Skin of body (tissue), 2 donors: ENCODE measurements around the gene FKBP1A. TPM values are rescaled to one million over a fixed set of nuclear protein-coding genes. Genes with fewer than 3 reads are reported as not detected.

ENCODE experiments used
- DNase-seq: peaks from one replicate; lab custom pipeline; 2025; lab: John Stamatoyannopoulos, UW
- total RNA-seq: library from RNA; depleted of rRNA; stranded (reverse); fragments of >200 nt; gene quantifications from one replicate; pipeline ENCODE4 v1.2.3, GENCODE V29; 2014

FKBP1A gene
- total RNA-seq, 1 donor from 2014 or later: 102 TPM

GRCh38 chr20:1333462-1334369 is 59.1 kb downstream of the FKBP1A start:
- no peak for DNase-seq

GRCh38 chr20:1332749-1333300 is 60.0 kb downstream of the FKBP1A start:
- DNase-seq: no peak

GRCh38 chr20:1331801-1332453 is 60.9 kb downstream of the FKBP1A start:
- DNase-seq: no peak

- no peak for DNase-seq
These were observed 61.8 kb downstream of the FKBP1A start for GRCh38 chr20:1331101-1331500.

- no peak for DNase-seq
These were observed 62.6 kb downstream of the FKBP1A start for GRCh38 chr20:1330075-1330830.

- DNase-seq: no peak
These were observed 64.0 kb downstream of the FKBP1A start, which contains the start of gene SDCBP2 for GRCh38 chr20:1328680-1329330. Gene SDCBP2 (minus strand): TSS chr20:1329139. CDS start chr20:1320416, 8,723 bp downstream.

- DNase-seq: no peak
These were observed 64.8 kb downstream of the FKBP1A start for GRCh38 chr20:1327827-1328679.

- no peak for DNase-seq
These were observed 65.6 kb downstream of the FKBP1A start for GRCh38 chr20:1327241-1327653.

- DNase-seq: no peak
These were observed 66.6 kb downstream of the FKBP1A start for GRCh38 chr20:1326031-1326930.

GRCh38 chr20:1325173-1326030 is 67.5 kb downstream of the FKBP1A start:
- DNase-seq: peak; percentile 94

GRCh38 chr20:1324598-1325172 is 68.2 kb downstream of the FKBP1A start:
- no peak for DNase-seq

GRCh38 chr20:1323830-1324597 is 68.8 kb downstream of the FKBP1A start:
- DNase-seq: no peak

GRCh38 chr20:1323256-1323655 is 69.6 kb downstream of the FKBP1A start:
- no peak for DNase-seq

- DNase-seq: peak; percentile 56
These were observed 70.2 kb downstream of the FKBP1A start for GRCh38 chr20:1322511-1323245.

- no peak for DNase-seq
These were observed 71.3 kb downstream of the FKBP1A start for GRCh38 chr20:1321654-1321939.

- DNase-seq: no peak
These were observed 71.8 kb downstream of the FKBP1A start for GRCh38 chr20:1320902-1321653.
